SK-N-SH (cell line): ENCODE results near the gene CDC34. TPM values are rescaled to one million over a fixed set of nuclear protein-coding genes. Genes with fewer than 3 reads are reported as not detected.
A peak's percentile ranks its signal among the peaks of the same experiment; 100 is the strongest.

ENCODE experiments used
- CTCF ChIA-PET: fragments of 300-600, 350-600 bp; formaldehyde crosslinking; extraction: SDS; loops from one replicate; lab custom pipeline; 2021; lab: Yijun Ruan, JAX
- POLR2A ChIA-PET: fragments of 350-600 bp; sonication (Branson Sonifier 250); formaldehyde crosslinking; extraction: SDS; loops from one replicate; lab custom pipeline; 2020; ENCODE audit warnings: antibody characterized with exemption, inconsistent platforms; lab: Yijun Ruan, JAX
- DNase-seq: peaks from one replicate; pipeline ENCODE4 v3.0.0; 2012
- H2AFZ ChIP-seq: fragments of 200-600 bp; sonication (generic); 2 replicates; pipeline ENCODE4 v1.8.1; 2016; ENCODE audit warnings: antibody characterized with exemption, mild to moderate bottlenecking, low read depth
- H3F3A ChIP-seq: fragments of 200-600 bp; sonication (generic); replicated peaks from 2 replicates; pipeline ENCODE3; 2016; ENCODE audit warnings: antibody characterized with exemption, mild to moderate bottlenecking; ENCODE audit not compliant: insufficient read depth
- H3K27ac ChIP-seq, 2 experiments: fragments of 200-500 bp in 1 of 2; fragments of 200-600 bp in 1 of 2; sonication (Bioruptor generic) in 1 of 2; sonication (generic), shearing (Covaris generic) in 1 of 2; 2 replicates each; pipeline versions ENCODE4 v1.5.1 to v1.6.1; 2014 to 2016; ENCODE audit warnings: low read depth in 2 of 2, inconsistent platforms in 1 of 2, low read length in 1 of 2, mild to moderate bottlenecking in 1 of 2, mixed read lengths in 1 of 2
- H3K27me3 ChIP-seq: fragments of 200-600 bp; sonication (generic), shearing (Covaris generic); 2 replicates; pipeline ENCODE4 v1.6.1; 2016; ENCODE audit warnings: mixed run types; ENCODE audit not compliant: insufficient read depth
- H3K36me3 ChIP-seq, 2 experiments: fragments of 200-500 bp in 1 of 2; fragments of 200-600 bp in 1 of 2; sonication (Bioruptor generic) in 1 of 2; sonication (generic) in 1 of 2; replicated peaks in 1 of 2; 2 replicates each; pipeline versions ENCODE3 to v1.5.1; 2014 to 2016; ENCODE audit warnings: low read length in 1 of 2, mild to moderate bottlenecking in 1 of 2; ENCODE audit not compliant: insufficient read depth in 2 of 2, control insufficient read depth in 1 of 2
- H3K4me1 ChIP-seq, 2 experiments: fragments of 200-500 bp in 1 of 2; fragments of 200-600 bp in 1 of 2; sonication (Bioruptor generic) in 1 of 2; sonication (generic), shearing (Covaris generic) in 1 of 2; 2 replicates each; pipeline versions ENCODE4 v1.5.1 to v1.6.1; 2014 to 2016; ENCODE audit warnings: low read depth in 1 of 2, low read length in 1 of 2, mixed run types in 1 of 2; ENCODE audit not compliant: insufficient read depth in 2 of 2, control insufficient read depth in 1 of 2
- H3K4me2 ChIP-seq: fragments of 200-600 bp; sonication (generic), shearing (Covaris generic); 2 replicates; pipeline ENCODE4 v1.6.1; 2017; ENCODE audit warnings: mixed run types
- H3K4me3 ChIP-seq, 2 experiments: fragments of 200-500 bp in 1 of 2; fragments of 200-600 bp in 1 of 2; sonication (Bioruptor generic) in 1 of 2; sonication (generic), shearing (Covaris generic) in 1 of 2; 2 replicates each; pipeline versions ENCODE4 v1.5.1 to v1.8.1; 2014 to 2016; ENCODE audit warnings: low read depth in 2 of 2, inconsistent platforms in 1 of 2, low read length in 1 of 2, mild to moderate bottlenecking in 1 of 2, mixed read lengths in 1 of 2, moderate library complexity in 1 of 2
- H3K79me2 ChIP-seq: fragments of 200-600 bp; sonication (generic); 2 replicates; pipeline ENCODE4 v1.8.1; 2017; ENCODE audit warnings: mild to moderate bottlenecking; ENCODE audit not compliant: insufficient read depth
- H3K9ac ChIP-seq: fragments of 200-600 bp; sonication (generic); 2 replicates; pipeline ENCODE4 v1.6.1; 2017; ENCODE audit warnings: mixed run types
- H3K9me2 ChIP-seq: fragments of 200-600 bp; sonication (generic); 2 replicates; pipeline ENCODE4 v1.6.1; 2017; ENCODE audit warnings: mixed run types
- H3K9me3 ChIP-seq: fragments of 200-600 bp; sonication (generic); 2 replicates; pipeline ENCODE4 v1.6.1; 2017; ENCODE audit warnings: mixed run types, mild to moderate bottlenecking, moderate library complexity
- H4K20me1 ChIP-seq: fragments of 200-600 bp; sonication (generic); 2 replicates; pipeline ENCODE4 v1.6.1; 2017; ENCODE audit warnings: mild to moderate bottlenecking, mixed run types; ENCODE audit not compliant: insufficient read depth
- FOXJ3 ChIP-seq: sonication (generic); formaldehyde crosslinking; IDR thresholded peaks from 2 replicates; pipeline ENCODE4 v1.5.1; 2020; ENCODE audit warnings: mild to moderate bottlenecking, missing genetic modification reagents
- IRF3 ChIP-seq: fragments of 150-350 bp; IDR thresholded peaks from 2 replicates; pipeline ENCODE4 v1.6.1; 2016; ENCODE audit warnings: mild to moderate bottlenecking, low read depth, low read length
- NFIC ChIP-seq: IDR thresholded peaks from 2 replicates; pipeline ENCODE4 v1.4.0; 2012; ENCODE audit warnings: borderline replicate concordance
- POLR2AphosphoS5 ChIP-seq: IDR thresholded peaks from 2 replicates; pipeline ENCODE4 v1.6.1; 2012; ENCODE audit warnings: low read depth, low read length
- RFX5 ChIP-seq: IDR thresholded peaks from 2 replicates; pipeline ENCODE4 v1.6.1; 2012; ENCODE audit warnings: mild to moderate bottlenecking, improper control_type of control experiment, low read length
- whole genome bisulfite sequencing: methylation state at CpG from one replicate; pipeline ENCODE4 v1.1.6; 2017; ENCODE audit warnings: low lambda C conversion rate; 5-methylcytosine and 5-hydroxymethylcytosine counted together
- polyA plus RNA-seq, 3 experiments: library from polyadenylated mRNA; depleted of rRNA; stranded (reverse); fragments of >200 nt; gene quantifications; 2 replicates each; pipeline ENCODE4 v1.2.3, GENCODE V29; 2012
- TF ChIP-seq, protein P1 (sequence below): fragments of 200-600 bp; sonication (generic); IDR thresholded peaks from 2 replicates; pipeline ENCODE4 v1.6.1; 2017; ENCODE audit warnings: antibody characterized with exemption, mild to moderate bottlenecking, moderate library complexity
- TF ChIP-seq, protein P2 (sequence below): IDR thresholded peaks from 2 replicates; pipeline ENCODE4 v1.4.0; 2012; ENCODE audit warnings: low read depth, borderline replicate concordance
- TF ChIP-seq, protein P3 (sequence below): fragments of 150-350 bp; IDR thresholded peaks from 2 replicates; pipeline ENCODE4 v1.6.1; 2017; ENCODE audit warnings: antibody characterized with exemption, low read length, low read depth, borderline replicate concordance
- TF ChIP-seq, protein P4 (sequence below): IDR thresholded peaks from 2 replicates; pipeline ENCODE4; 2012

CDC34 gene
- polyA plus RNA-seq, 1 of the 3 experiments (the other 2 are of a cell fraction), result 96.7 TPM

DNA sequence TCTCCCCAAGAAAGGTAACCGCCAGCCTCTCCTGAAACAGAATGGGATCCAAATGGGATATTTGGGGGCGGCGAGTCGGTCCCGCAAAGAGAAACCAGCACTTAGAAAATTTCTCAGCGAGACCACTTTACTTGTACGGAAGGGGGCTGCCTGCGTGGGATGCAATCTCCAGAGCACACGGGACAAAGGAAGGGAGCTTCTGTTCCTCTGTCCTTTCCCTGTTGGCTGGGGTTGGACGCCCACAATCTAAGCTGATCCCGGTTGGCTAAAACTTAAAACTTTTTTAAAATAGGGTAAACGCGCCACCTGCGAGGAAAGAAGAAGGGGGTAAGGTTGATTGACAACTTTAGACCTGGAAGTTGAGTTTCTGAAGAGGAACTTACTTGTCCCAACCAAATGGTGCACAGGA is 40.0 kb downstream of the CDC34 start:
- H3K27me3 ChIP-seq, result no peaks in the 10 kb centered on the region
- H3K9ac ChIP-seq, result peak overlapping the region; percentile 57; the same call in 1 of the 2 replicates
- ChIA-PET CTCF (interaction anchor here (0.8 to 1.9 kb wide), 3 partner anchors 13 to 38 kb away, joined by 3 to 4 read pairs (median 4); no protein-coding TSS in a partner anchor), POLR2A (interaction anchor here (1.7 kb wide), 1 partner anchor 40 kb away, joined by 8 read pairs; the partner anchor contains the start of gene CDC34)
- no peak for DNase-seq
- WGBS, result 6% methylated on average over 11 of the region's 14 CpGs
- H4K20me1 ChIP-seq, result peaks cover 34% of the 10 kb centered on the region
- peaks cover 11% of the 10 kb centered on the region for H3F3A ChIP-seq
- peak overlapping the region; percentile 88; the same call in 1 of the 2 replicates for H2AFZ ChIP-seq
- peak overlapping the region; percentile 74 for H3K4me2 ChIP-seq
- peak overlapping the region; percentile 50 to 95; a peak in 2 of 4 replicates for H3K4me3 ChIP-seq
- H3K27ac ChIP-seq, result peak overlapping the region; percentile 73 to 82
- peaks cover 20 to 32% of the 10 kb centered on the region in 2 experiments; a peak in 3 of 4 replicates for H3K4me1 ChIP-seq
- H3K36me3 ChIP-seq, result no peaks in the 10 kb centered on the region
- H3K9me3 ChIP-seq, result no peaks in the 10 kb centered on the region
- peaks cover 40% of the 10 kb centered on the region for H3K79me2 ChIP-seq
- TF ChIP-seq NFIC (no peak), RFX5 (no peak), FOXJ3 (CRISPR knock-in tag) (no peak), POLR2AphosphoS5 (no peak), IRF3 (no peak)
- TF ChIP-seq, protein P1, sequence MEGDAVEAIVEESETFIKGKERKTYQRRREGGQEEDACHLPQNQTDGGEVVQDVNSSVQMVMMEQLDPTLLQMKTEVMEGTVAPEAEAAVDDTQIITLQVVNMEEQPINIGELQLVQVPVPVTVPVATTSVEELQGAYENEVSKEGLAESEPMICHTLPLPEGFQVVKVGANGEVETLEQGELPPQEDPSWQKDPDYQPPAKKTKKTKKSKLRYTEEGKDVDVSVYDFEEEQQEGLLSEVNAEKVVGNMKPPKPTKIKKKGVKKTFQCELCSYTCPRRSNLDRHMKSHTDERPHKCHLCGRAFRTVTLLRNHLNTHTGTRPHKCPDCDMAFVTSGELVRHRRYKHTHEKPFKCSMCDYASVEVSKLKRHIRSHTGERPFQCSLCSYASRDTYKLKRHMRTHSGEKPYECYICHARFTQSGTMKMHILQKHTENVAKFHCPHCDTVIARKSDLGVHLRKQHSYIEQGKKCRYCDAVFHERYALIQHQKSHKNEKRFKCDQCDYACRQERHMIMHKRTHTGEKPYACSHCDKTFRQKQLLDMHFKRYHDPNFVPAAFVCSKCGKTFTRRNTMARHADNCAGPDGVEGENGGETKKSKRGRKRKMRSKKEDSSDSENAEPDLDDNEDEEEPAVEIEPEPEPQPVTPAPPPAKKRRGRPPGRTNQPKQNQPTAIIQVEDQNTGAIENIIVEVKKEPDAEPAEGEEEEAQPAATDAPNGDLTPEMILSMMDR, result no peak
- TF ChIP-seq, protein P2, sequence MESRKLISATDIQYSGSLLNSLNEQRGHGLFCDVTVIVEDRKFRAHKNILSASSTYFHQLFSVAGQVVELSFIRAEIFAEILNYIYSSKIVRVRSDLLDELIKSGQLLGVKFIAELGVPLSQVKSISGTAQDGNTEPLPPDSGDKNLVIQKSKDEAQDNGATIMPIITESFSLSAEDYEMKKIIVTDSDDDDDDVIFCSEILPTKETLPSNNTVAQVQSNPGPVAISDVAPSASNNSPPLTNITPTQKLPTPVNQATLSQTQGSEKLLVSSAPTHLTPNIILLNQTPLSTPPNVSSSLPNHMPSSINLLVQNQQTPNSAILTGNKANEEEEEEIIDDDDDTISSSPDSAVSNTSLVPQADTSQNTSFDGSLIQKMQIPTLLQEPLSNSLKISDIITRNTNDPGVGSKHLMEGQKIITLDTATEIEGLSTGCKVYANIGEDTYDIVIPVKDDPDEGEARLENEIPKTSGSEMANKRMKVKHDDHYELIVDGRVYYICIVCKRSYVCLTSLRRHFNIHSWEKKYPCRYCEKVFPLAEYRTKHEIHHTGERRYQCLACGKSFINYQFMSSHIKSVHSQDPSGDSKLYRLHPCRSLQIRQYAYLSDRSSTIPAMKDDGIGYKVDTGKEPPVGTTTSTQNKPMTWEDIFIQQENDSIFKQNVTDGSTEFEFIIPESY, result no peak
- TF ChIP-seq, protein P3, sequence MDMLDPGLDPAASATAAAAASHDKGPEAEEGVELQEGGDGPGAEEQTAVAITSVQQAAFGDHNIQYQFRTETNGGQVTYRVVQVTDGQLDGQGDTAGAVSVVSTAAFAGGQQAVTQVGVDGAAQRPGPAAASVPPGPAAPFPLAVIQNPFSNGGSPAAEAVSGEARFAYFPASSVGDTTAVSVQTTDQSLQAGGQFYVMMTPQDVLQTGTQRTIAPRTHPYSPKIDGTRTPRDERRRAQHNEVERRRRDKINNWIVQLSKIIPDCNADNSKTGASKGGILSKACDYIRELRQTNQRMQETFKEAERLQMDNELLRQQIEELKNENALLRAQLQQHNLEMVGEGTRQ, result no peak
- TF ChIP-seq, protein P4, sequence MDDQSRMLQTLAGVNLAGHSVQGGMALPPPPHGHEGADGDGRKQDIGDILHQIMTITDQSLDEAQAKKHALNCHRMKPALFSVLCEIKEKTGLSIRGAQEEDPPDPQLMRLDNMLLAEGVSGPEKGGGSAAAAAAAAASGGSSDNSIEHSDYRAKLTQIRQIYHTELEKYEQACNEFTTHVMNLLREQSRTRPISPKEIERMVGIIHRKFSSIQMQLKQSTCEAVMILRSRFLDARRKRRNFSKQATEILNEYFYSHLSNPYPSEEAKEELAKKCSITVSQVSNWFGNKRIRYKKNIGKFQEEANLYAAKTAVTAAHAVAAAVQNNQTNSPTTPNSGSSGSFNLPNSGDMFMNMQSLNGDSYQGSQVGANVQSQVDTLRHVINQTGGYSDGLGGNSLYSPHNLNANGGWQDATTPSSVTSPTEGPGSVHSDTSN, result no peak
- TF ChIP-seq, all 33 proteins: peak for 0
- H3K9me2 ChIP-seq, result no peaks in the 10 kb centered on the region
